WERI-Rb-1 (cell line): ENCODE data around the gene MCF2.

Source experiments
- DNase-seq: peaks from one replicate; pipeline ENCODE4 v3.0.0-alpha.2; 2020
- H3K27ac ChIP-seq: fragments of 250-450 bp; sonication (Bioruptor Pico); 2 replicates; pipeline ENCODE4 v1.5.1; 2020; ENCODE audit warnings: mild to moderate bottlenecking, moderate library complexity
- H3K27me3 ChIP-seq: fragments of 250-450 bp; sonication (Bioruptor Pico); 2 replicates; pipeline ENCODE4 v1.5.1; 2021; ENCODE audit warnings: mild to moderate bottlenecking, low read depth, moderate library complexity; ENCODE audit not compliant: insufficient read depth, severe bottlenecking
- H3K36me3 ChIP-seq: fragments of 250-450 bp; sonication (Bioruptor Pico); 2 replicates; pipeline ENCODE4 v1.5.1; 2020; ENCODE audit warnings: mild to moderate bottlenecking, moderate library complexity
- H3K4me3 ChIP-seq: 2 replicates; pipeline ENCODE4 v1.5.1; 2011; ENCODE audit warnings: low read depth, mild to moderate bottlenecking, control low read depth, low read length
- H3K9me3 ChIP-seq: fragments of 250-450 bp; sonication (Bioruptor Pico); 2 replicates; pipeline ENCODE4 v1.5.1; 2021; ENCODE audit warnings: mild to moderate bottlenecking, moderate library complexity; ENCODE audit not compliant: severe bottlenecking
- CTCF ChIP-seq: IDR thresholded peaks from 2 replicates; pipeline ENCODE4 v1.5.1; 2011; ENCODE audit warnings: low read depth, mild to moderate bottlenecking, control low read depth, inconsistent platforms, low read length

MCF2 gene

GRCh38 chrX:139734996-139735395 is 27.0 kb upstream of the MCF2 start:
- Histone ChIP-seq H3K36me3 (no peaks in the 10 kb centered on the region), H3K9me3 (no peaks in the 10 kb centered on the region), H3K4me3 (no peak overlapping the region), H3K27me3 (peaks cover 4% of the 10 kb centered on the region), H3K27ac (no peak overlapping the region)
- TF ChIP-seq CTCF, result no peak
- DNase-seq, result no peak

- no peaks in the 10 kb centered on the region for H3K36me3 ChIP-seq
- no peaks in the 10 kb centered on the region for H3K9me3 ChIP-seq
- no peak for DNase-seq
- H3K27ac ChIP-seq, result no peak overlapping the region
- H3K4me3 ChIP-seq, result no peak overlapping the region
- peaks cover 4% of the 10 kb centered on the region for H3K27me3 ChIP-seq
- TF ChIP-seq CTCF, result no peak
Observed at GRCh38 chrX:139725720-139726119, 17.8 kb upstream of the MCF2 start.

GRCh38 chrX:139724626-139725025 is 16.7 kb upstream of the MCF2 start:
- H3K4me3 ChIP-seq, result no peak overlapping the region

GRCh38 chrX:139720979-139721378 is 13.0 kb upstream of the MCF2 start:
- DNase-seq, result no peak
- Histone ChIP-seq H3K36me3 (no peaks in the 10 kb centered on the region), H3K27ac (no peak overlapping the region), H3K4me3 (no peak overlapping the region), H3K9me3 (no peaks in the 10 kb centered on the region), H3K27me3 (peaks cover 7% of the 10 kb centered on the region)
- TF ChIP-seq CTCF, result no peak

More at GRCh38 chrX:139724626-139725025, 16.7 kb upstream of the MCF2 start:
- no peak for DNase-seq
- Histone ChIP-seq H3K27me3 (peaks cover 4% of the 10 kb centered on the region), H3K27ac (no peak overlapping the region), H3K9me3 (no peaks in the 10 kb centered on the region), H3K36me3 (no peaks in the 10 kb centered on the region)
- TF ChIP-seq CTCF, result no peak

GRCh38 chrX:139720136-139720535 is 12.2 kb upstream of the MCF2 start:
- no peaks in the 10 kb centered on the region for H3K36me3 ChIP-seq
- no peaks in the 10 kb centered on the region for H3K9me3 ChIP-seq
- DNase-seq, result no peak
- no peak for TF ChIP-seq CTCF
- no peak overlapping the region for H3K27ac ChIP-seq
- H3K27me3 ChIP-seq, result peaks cover 10% of the 10 kb centered on the region
- no peak overlapping the region for H3K4me3 ChIP-seq

- Histone ChIP-seq H3K27me3 (peaks cover 16% of the 10 kb centered on the region), H3K27ac (no peak overlapping the region), H3K9me3 (no peaks in the 10 kb centered on the region), H3K4me3 (no peak overlapping the region), H3K36me3 (no peaks in the 10 kb centered on the region)
- no peak for TF ChIP-seq CTCF
- no peak for DNase-seq
Observed at GRCh38 chrX:139702658-139703057, 5.3 kb downstream of the MCF2 start.
